IMR-90 (cell line): Measurements from ENCODE around the gene PEX11A. TPM values are rescaled to one million over a fixed set of nuclear protein-coding genes. Genes with fewer than 3 reads are reported as not detected.

Experiments used
- microRNA-seq, 2 experiments: library from miRNA; stranded (forward) in 1 of 2; unstranded in 1 of 2; fragments of 10-50 nt in 1 of 2; fragments of <30 nt in 1 of 2; gene quantifications in 1 of 2; microRNA quantifications in 1 of 2; one replicate each; pipeline versions ENCODE3 to v1.1.0; 2013 to 2020; ENCODE audit not compliant: insufficient read depth in 1 of 2, insufficient read length in 1 of 2, unreplicated experiment in 1 of 2
- polyA plus RNA-seq, 3 experiments: library from polyadenylated mRNA; depleted of rRNA; stranded (reverse); fragments of >200 nt; gene quantifications; 2 replicates each; pipeline ENCODE4 v1.2.3, GENCODE V29; 2012; ENCODE audit warnings: low replicate concordance in 1 of 3
- small RNA-seq, 5 experiments: library from RNA; depleted of rRNA; stranded (forward); fragments of <200 nt; gene quantifications; one replicate each; pipeline ENCODE3, GENCODE V24; 2012
- total RNA-seq: library from RNA; depleted of rRNA; stranded (reverse); fragments of >200 nt; gene quantifications from 2 replicates; pipeline ENCODE4 v1.2.3, GENCODE V29; 2012; rRNA removed

Gene PEX11A
- total and polyA plus RNA-seq, 2 of the 4 experiments (the other 2 are of a cell fraction), result 4.2 to 10.2 TPM

Small RNA genes lying within 50 kb of the gene (microRNA-seq; reads per million reads assigned to microRNA genes)
- gene RNU6-132P (ENCODE audit: insufficient read depth, insufficient read length), result not detected

Small RNA genes lying within 50 kb of the gene (small RNA-seq; reads per million reads assigned to genes)
- gene RNU6-132P, result 0 to 3.0 (median 0.24) reads per million in 5 experiments

Other genes starting within 250 kb of the PEX11A start
- not detected in 2 replicates for gene RHCG, start 194.2 kb downstream of the PEX11A start, total RNA-seq
- not detected in 2 replicates for gene RHCG, start 194.2 kb downstream of the PEX11A start, polyA plus RNA-seq (2012; rRNA removed)
- 3.0 and 3.3 TPM in 2 replicates for gene TICRR, start 115.3 kb downstream of the PEX11A start, total RNA-seq
- 4.0 and 4.2 TPM in 2 replicates for gene TICRR, start 115.3 kb downstream of the PEX11A start, polyA plus RNA-seq (2012; rRNA removed)
- 5.0 and 5.3 TPM in 2 replicates for gene KIF7, start 35.3 kb downstream of the PEX11A start, total RNA-seq
- 9.0 and 11.5 TPM in 2 replicates for gene KIF7, start 35.3 kb downstream of the PEX11A start, polyA plus RNA-seq (2012; rRNA removed)
- gene PLIN1, start 11.4 kb downstream of the PEX11A start, total RNA-seq, result under 0.01 TPM in 2 replicates
- 0.07 and 0.09 TPM in 2 replicates for gene PLIN1, start 11.4 kb downstream of the PEX11A start, polyA plus RNA-seq (2012; rRNA removed)
- gene WDR93, start 57 bp upstream of the PEX11A start, total RNA-seq, result not detected in 2 replicates
- gene WDR93, start 57 bp upstream of the PEX11A start, polyA plus RNA-seq (2012; rRNA removed), result not detected in 2 replicates
- gene MESP1, start 60.5 kb upstream of the PEX11A start, total RNA-seq, result under 0.01 TPM in 1 of 2 replicates, not detected in the other
- gene MESP1, start 60.5 kb upstream of the PEX11A start, polyA plus RNA-seq (2012; rRNA removed), result 0.10 and 0.13 TPM in 2 replicates
- gene MESP2, start 85.6 kb upstream of the PEX11A start, total RNA-seq, result 0.18 and 0.28 TPM in 2 replicates
- 0.32 and 0.34 TPM in 2 replicates for gene MESP2, start 85.6 kb upstream of the PEX11A start, polyA plus RNA-seq (2012; rRNA removed)
- gene ANPEP, start 124.1 kb upstream of the PEX11A start, total RNA-seq, result 8.4 and 8.6 TPM in 2 replicates
- gene ANPEP, start 124.1 kb upstream of the PEX11A start, polyA plus RNA-seq (2012; rRNA removed), result 40.4 and 47.0 TPM in 2 replicates
- gene AP3S2, start 203.2 kb upstream of the PEX11A start, total RNA-seq, result 34.1 and 44.4 TPM in 2 replicates
- gene AP3S2, start 203.2 kb upstream of the PEX11A start, polyA plus RNA-seq (2012; rRNA removed), result 10.1 and 12.6 TPM in 2 replicates
- 3.9 and 5.6 TPM in 2 replicates for gene ARPIN, start 222.2 kb upstream of the PEX11A start, total RNA-seq
- gene ARPIN, start 222.2 kb upstream of the PEX11A start, polyA plus RNA-seq (2012; rRNA removed), result 7.7 and 8.8 TPM in 2 replicates